IMR-90 (cell line): ENCODE results near the gene TREML2.

Experiments used
- BHLHE40 ChIP-seq: fragments of 150-350 bp; IDR thresholded peaks from 2 replicates; pipeline ENCODE4 v1.6.1; 2016; ENCODE audit warnings: mild to moderate bottlenecking, low read depth, low read length
- CEBPB ChIP-seq: IDR thresholded peaks from 2 replicates; pipeline ENCODE4 v1.6.1; 2012; ENCODE audit warnings: low read depth, low read length, improper control_type of control experiment
- CTCF ChIP-seq: conservative IDR thresholded peaks from 2 replicates; pipeline ENCODE4 v1.5.1; 2012; ENCODE audit warnings: mild to moderate bottlenecking, low read depth, low read length, improper control_type of control experiment
- FOS ChIP-seq: fragments of 150-350 bp; IDR thresholded peaks from 2 replicates; pipeline ENCODE4 v1.6.1; 2016; ENCODE audit warnings: low read depth, low read length
- MXI1 ChIP-seq: IDR thresholded peaks from 2 replicates; pipeline ENCODE4 v1.6.1; 2012; ENCODE audit warnings: low read depth, mild to moderate bottlenecking, low read length, moderate library complexity, borderline replicate concordance
- POLR2A ChIP-seq: IDR thresholded peaks from 2 replicates; pipeline ENCODE4 v1.6.1; 2012; ENCODE audit warnings: mild to moderate bottlenecking, low read depth, low read length
- SMC3 ChIP-seq: fragments of 150-350 bp; IDR thresholded peaks from 2 replicates; pipeline ENCODE4 v1.6.1; 2016; ENCODE audit warnings: low read depth, mild to moderate bottlenecking, antibody characterized with exemption, low read length, moderate library complexity

- TF ChIP-seq POLR2A (no peak), CEBPB (no peak), CTCF (no peak), BHLHE40 (no peak), FOS (no peak), SMC3 (no peak), MXI1 (no peak)
Observed at GRCh38 chr6:41181566-41181965, 19.4 kb downstream of the TREML2 start.
